Ovary (tissue), 3 donors: ENCODE data around the gene ODAD2.

Source experiments
- POLR2A ChIP-seq: fragments of 450-650 bp; IDR thresholded peaks from one replicate; pipeline ENCODE4 v1.6.1; 2017; ENCODE audit warnings: antibody characterized with exemption, mild to moderate bottlenecking, moderate library complexity
- TF ChIP-seq, protein P1 (sequence below), 3 donors: fragments of 450-650 bp in 2 of 3; fragments of 200-600 bp in 1 of 3; IDR thresholded peaks; one replicate each; pipeline versions ENCODE4 v1.5.1 to v1.8.0; 2016 to 2022; ENCODE audit warnings: antibody characterized with exemption in 3 of 3, mild to moderate bottlenecking in 1 of 3
- donor health status: DM: no; HTN: no; CAD: no.

DNA sequence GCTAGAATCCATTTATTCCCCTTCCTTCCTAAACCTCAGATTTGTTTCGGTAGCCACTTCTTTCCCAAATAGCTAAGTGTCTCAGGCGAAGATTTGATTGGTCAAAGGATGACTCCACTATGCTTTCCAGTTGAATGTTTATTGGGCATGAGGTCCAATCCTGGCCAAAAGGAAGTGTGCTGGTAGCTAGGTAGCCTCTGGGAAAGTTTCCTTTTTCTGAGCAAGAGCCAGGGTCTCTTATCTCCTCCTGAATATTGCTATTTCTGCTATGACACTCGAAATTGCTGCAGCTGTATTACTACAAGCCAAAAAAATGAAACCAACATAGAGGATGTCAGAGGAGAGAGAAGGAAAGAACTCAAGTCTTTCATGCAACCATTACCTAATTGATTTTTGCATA is 199.8 kb downstream of the ODAD2 start:
- TF ChIP-seq POLR2A: no peak
- TF ChIP-seq, protein P1, sequence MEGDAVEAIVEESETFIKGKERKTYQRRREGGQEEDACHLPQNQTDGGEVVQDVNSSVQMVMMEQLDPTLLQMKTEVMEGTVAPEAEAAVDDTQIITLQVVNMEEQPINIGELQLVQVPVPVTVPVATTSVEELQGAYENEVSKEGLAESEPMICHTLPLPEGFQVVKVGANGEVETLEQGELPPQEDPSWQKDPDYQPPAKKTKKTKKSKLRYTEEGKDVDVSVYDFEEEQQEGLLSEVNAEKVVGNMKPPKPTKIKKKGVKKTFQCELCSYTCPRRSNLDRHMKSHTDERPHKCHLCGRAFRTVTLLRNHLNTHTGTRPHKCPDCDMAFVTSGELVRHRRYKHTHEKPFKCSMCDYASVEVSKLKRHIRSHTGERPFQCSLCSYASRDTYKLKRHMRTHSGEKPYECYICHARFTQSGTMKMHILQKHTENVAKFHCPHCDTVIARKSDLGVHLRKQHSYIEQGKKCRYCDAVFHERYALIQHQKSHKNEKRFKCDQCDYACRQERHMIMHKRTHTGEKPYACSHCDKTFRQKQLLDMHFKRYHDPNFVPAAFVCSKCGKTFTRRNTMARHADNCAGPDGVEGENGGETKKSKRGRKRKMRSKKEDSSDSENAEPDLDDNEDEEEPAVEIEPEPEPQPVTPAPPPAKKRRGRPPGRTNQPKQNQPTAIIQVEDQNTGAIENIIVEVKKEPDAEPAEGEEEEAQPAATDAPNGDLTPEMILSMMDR (IDR thresholded peaks at IDR 0.05): no peak
